Measurements from ENCODE around the gene PLD4. TPM values are rescaled to one million over a fixed set of nuclear protein-coding genes. Genes with fewer than 3 reads are reported as not detected.
"Not testable (repeated sequence)": the region's sequence is repeated elsewhere in the genome, so short reads cannot be mapped to it uniquely, and the experiment has no call there.

The PLD4 gene
- polyA plus RNA-seq, 4 donors, result 0.42 to 12.4 (median 1.4) TPM; not detected in 1

- H3K27me3 ChIP-seq (ENCODE audit: control insufficient read depth in 3 of 3, insufficient read depth in 3 of 3, low read length in 3 of 3), result peaks cover 0 to 42% (median 0%) of the 10 kb centered on the region in 3 donors
Measured at GRCh38 chr14:104938960-104939359, 14.3 kb downstream of the PLD4 start.

GRCh38 chr14:104939666-104940410 lies 15.2 kb downstream of the PLD4 start:
- Histone ChIP-seq H3K9me3 (ENCODE audit: control insufficient read depth in 2 of 2, insufficient read depth in 1 of 2, low read depth in 1 of 2, low read length in 1 of 2) (no peaks in the 10 kb centered on the region), H3K27me3 (ENCODE audit: control insufficient read depth in 3 of 3, insufficient read depth in 3 of 3, low read length in 3 of 3) (peaks cover 0 to 33% (median 0%) of the 10 kb centered on the region in 3 donors), H3K36me3 (ENCODE audit: control insufficient read depth in 3 of 3, insufficient read depth in 2 of 3, low read depth in 1 of 3, low read length in 3 of 3) (no peaks in the 10 kb centered on the region), H3K4me1 (ENCODE audit: control insufficient read depth in 3 of 3, insufficient read depth in 2 of 3, low read depth in 1 of 3, low read length in 2 of 3) (no peaks in the 10 kb centered on the region), H3K4me3 (ENCODE audit: low read depth in 1 of 3, low read length in 3 of 3) (no peak overlapping the region), H3K27ac (ENCODE audit: low read depth in 1 of 3, low read length in 2 of 3) (no peak overlapping the region)
- WGBS, 3 donors, result 27 to 57% (median 31%) methylated on average over 11 of the region's 11 CpGs
- DNase-seq (no peak), FAIRE-seq (no peak)

More at GRCh38 chr14:104938960-104939359, 14.3 kb downstream of the PLD4 start:
- Histone ChIP-seq H3K36me3 (ENCODE audit: control insufficient read depth in 3 of 3, insufficient read depth in 2 of 3, low read depth in 1 of 3, low read length in 3 of 3) (no peaks in the 10 kb centered on the region), H3K9me3 (ENCODE audit: control insufficient read depth in 2 of 2, insufficient read depth in 1 of 2, low read depth in 1 of 2, low read length in 1 of 2) (no peaks in the 10 kb centered on the region), H3K27ac (ENCODE audit: low read depth in 1 of 3, low read length in 2 of 3) (no peak overlapping the region), H3K4me1 (ENCODE audit: control insufficient read depth in 3 of 3, insufficient read depth in 2 of 3, low read depth in 1 of 3, low read length in 2 of 3) (no peaks in the 10 kb centered on the region), H3K4me3 (ENCODE audit: low read depth in 1 of 3, low read length in 3 of 3) (no peak overlapping the region)
- FAIRE-seq, result no peak
- no peak for DNase-seq
- WGBS, 3 donors, result 40 to 79% (median 56%) methylated on average over 1 of the region's 1 CpG

GRCh38 chr14:104940526-104941150 lies 16.0 kb downstream of the PLD4 start:
- FAIRE-seq, result no peak
- H3K9me3 ChIP-seq (ENCODE audit: control insufficient read depth in 2 of 2, insufficient read depth in 1 of 2, low read depth in 1 of 2, low read length in 1 of 2), result no peaks in the 10 kb centered on the region
- no peak overlapping the region for H3K27ac ChIP-seq (ENCODE audit: low read depth in 1 of 3, low read length in 2 of 3)
- H3K4me3 ChIP-seq (ENCODE audit: low read depth in 1 of 3, low read length in 3 of 3), result no peak overlapping the region
- no peaks in the 10 kb centered on the region for H3K36me3 ChIP-seq (ENCODE audit: control insufficient read depth in 3 of 3, insufficient read depth in 2 of 3, low read depth in 1 of 3, low read length in 3 of 3)
- DNase-seq, result no peak
- 59 to 77% (median 73%) methylated on average over 3 of the region's 3 CpGs for WGBS, 3 donors
- peaks cover 0 to 27% (median 0%) of the 10 kb centered on the region in 3 donors for H3K27me3 ChIP-seq (ENCODE audit: control insufficient read depth in 3 of 3, insufficient read depth in 3 of 3, low read length in 3 of 3)
- no peaks in the 10 kb centered on the region for H3K4me1 ChIP-seq (ENCODE audit: control insufficient read depth in 3 of 3, insufficient read depth in 2 of 3, low read depth in 1 of 3, low read length in 2 of 3)

GRCh38 chr14:104941508-104942365 lies 17.1 kb downstream of the PLD4 start:
- 89 to 92% (median 91%) methylated on average over 26 of the region's 26 CpGs for WGBS, 3 donors
- FAIRE-seq (no peak), DNase-seq (no peak)
- H3K27me3 ChIP-seq (ENCODE audit: control insufficient read depth in 3 of 3, insufficient read depth in 3 of 3, low read length in 3 of 3), result peaks cover 0 to 25% (median 0%) of the 10 kb centered on the region in 3 donors
- no peaks in the 10 kb centered on the region for H3K4me1 ChIP-seq (ENCODE audit: control insufficient read depth in 3 of 3, insufficient read depth in 2 of 3, low read depth in 1 of 3, low read length in 2 of 3)
- no peak overlapping the region for H3K4me3 ChIP-seq (ENCODE audit: low read depth in 1 of 3, low read length in 3 of 3)
- H3K36me3 ChIP-seq (ENCODE audit: control insufficient read depth in 3 of 3, insufficient read depth in 2 of 3, low read depth in 1 of 3, low read length in 3 of 3), result no peaks in the 10 kb centered on the region
- no peaks in the 10 kb centered on the region for H3K9me3 ChIP-seq (ENCODE audit: control insufficient read depth in 2 of 2, insufficient read depth in 1 of 2, low read depth in 1 of 2, low read length in 1 of 2)
- H3K27ac ChIP-seq (ENCODE audit: low read depth in 1 of 3, low read length in 2 of 3), result no peak overlapping the region

GRCh38 chr14:104942586-104942985 lies 17.9 kb downstream of the PLD4 start:
- no peaks in the 10 kb centered on the region for H3K9me3 ChIP-seq (ENCODE audit: control insufficient read depth in 2 of 2, insufficient read depth in 1 of 2, low read depth in 1 of 2, low read length in 1 of 2)
- H3K4me1 ChIP-seq (ENCODE audit: control insufficient read depth in 3 of 3, insufficient read depth in 2 of 3, low read depth in 1 of 3, low read length in 2 of 3), result no peaks in the 10 kb centered on the region
- H3K4me3 ChIP-seq (ENCODE audit: low read depth in 1 of 3, low read length in 3 of 3), result no peak overlapping the region
- 91 to 96% (median 91%) methylated on average over 16 of the region's 16 CpGs for WGBS, 3 donors
- FAIRE-seq (no peak), DNase-seq (no peak)
- H3K27ac ChIP-seq (ENCODE audit: low read depth in 1 of 3, low read length in 2 of 3), result no peak overlapping the region
- peaks cover 0 to 24% (median 0%) of the 10 kb centered on the region in 3 donors for H3K27me3 ChIP-seq (ENCODE audit: control insufficient read depth in 3 of 3, insufficient read depth in 3 of 3, low read length in 3 of 3)
- H3K36me3 ChIP-seq (ENCODE audit: control insufficient read depth in 3 of 3, insufficient read depth in 2 of 3, low read depth in 1 of 3, low read length in 3 of 3), result no peaks in the 10 kb centered on the region

GRCh38 chr14:104943216-104944015 lies 18.7 kb downstream of the PLD4 start:
- FAIRE-seq; H3K4me1 ChIP-seq (ENCODE audit: control insufficient read depth in 3 of 3, insufficient read depth in 2 of 3, low read depth in 1 of 3, low read length in 2 of 3); H3K9me3 ChIP-seq (ENCODE audit: control insufficient read depth in 2 of 2, insufficient read depth in 1 of 2, low read depth in 1 of 2, low read length in 1 of 2); DNase-seq; H3K4me3 ChIP-seq (ENCODE audit: low read depth in 1 of 3, low read length in 3 of 3); H3K36me3 ChIP-seq (ENCODE audit: control insufficient read depth in 3 of 3, insufficient read depth in 2 of 3, low read depth in 1 of 3, low read length in 3 of 3); H3K27ac ChIP-seq (ENCODE audit: low read depth in 1 of 3, low read length in 2 of 3): not testable (repeated sequence)
- peaks cover 0 to 17% (median 0%) of the 10 kb centered on the region in 3 donors for H3K27me3 ChIP-seq (ENCODE audit: control insufficient read depth in 3 of 3, insufficient read depth in 3 of 3, low read length in 3 of 3)
- 86 to 91% (median 90%) methylated on average over 29 of the region's 29 CpGs for whole genome bisulfite sequencing, 3 donors

- FAIRE-seq; H3K36me3 ChIP-seq (ENCODE audit: control insufficient read depth in 3 of 3, insufficient read depth in 2 of 3, low read depth in 1 of 3, low read length in 3 of 3); H3K27ac ChIP-seq (ENCODE audit: low read depth in 1 of 3, low read length in 2 of 3); H3K4me1 ChIP-seq (ENCODE audit: control insufficient read depth in 3 of 3, insufficient read depth in 2 of 3, low read depth in 1 of 3, low read length in 2 of 3); H3K9me3 ChIP-seq (ENCODE audit: control insufficient read depth in 2 of 2, insufficient read depth in 1 of 2, low read depth in 1 of 2, low read length in 1 of 2); DNase-seq; H3K4me3 ChIP-seq (ENCODE audit: low read depth in 1 of 3, low read length in 3 of 3): not testable (repeated sequence)
- peaks cover 0 to 11% (median 0%) of the 10 kb centered on the region in 3 donors for H3K27me3 ChIP-seq (ENCODE audit: control insufficient read depth in 3 of 3, insufficient read depth in 3 of 3, low read length in 3 of 3)
- WGBS, 3 donors, result 76 to 91% (median 87%) methylated on average over 6 of the region's 6 CpGs
Measured at GRCh38 chr14:104944016-104944308, 19.3 kb downstream of the PLD4 start.

Measured in small intestine (tissue), 7 donors.